ENCODE measurements around the gene BMPR1B.

Gene BMPR1B

GRCh38 chr4:94918543-94918942 is 160.8 kb downstream of the BMPR1B start:
- DNase-seq: no peak

- no peak for DNase-seq
These were observed 162.6 kb downstream of the BMPR1B start for GRCh38 chr4:94920369-94920768.

- DNase-seq: no peak
These were observed 166.8 kb downstream of the BMPR1B start for GRCh38 chr4:94924566-94924965.

GRCh38 chr4:94925764-94926347 is 168.1 kb downstream of the BMPR1B start:
- DNase-seq: no peak

GRCh38 chr4:94926936-94927335 is 169.2 kb downstream of the BMPR1B start:
- DNase-seq: no peak

GRCh38 chr4:94927696-94928095 is 169.9 kb downstream of the BMPR1B start:
- DNase-seq: no peak

GRCh38 chr4:94929696-94930095 is 171.9 kb downstream of the BMPR1B start:
- DNase-seq: no peak

- DNase-seq: no peak
These were observed 173.9 kb downstream of the BMPR1B start for GRCh38 chr4:94931626-94932025.

- DNase-seq: no peak
These were observed 174.6 kb downstream of the BMPR1B start for GRCh38 chr4:94932366-94932765.

- no peak for DNase-seq
These were observed 176.0 kb downstream of the BMPR1B start for GRCh38 chr4:94933799-94934198.

GRCh38 chr4:94934201-94934600 is 176.4 kb downstream of the BMPR1B start:
- DNase-seq: no peak

- DNase-seq: no peak
These were observed 177.1 kb downstream of the BMPR1B start for GRCh38 chr4:94934864-94935263.

- DNase-seq: no peak
These were observed 179.1 kb downstream of the BMPR1B start for GRCh38 chr4:94936854-94937253.

- DNase-seq: no peak
These were observed 182.2 kb downstream of the BMPR1B start for GRCh38 chr4:94939791-94940519.

- DNase-seq: peak in 1 of 2 donors; percentile 23
These were observed 182.8 kb downstream of the BMPR1B start for GRCh38 chr4:94940520-94940908.

GRCh38 chr4:94941706-94942105 is 184.0 kb downstream of the BMPR1B start:
- DNase-seq: no peak

GRCh38 chr4:94944726-94945125 is 187.0 kb downstream of the BMPR1B start:
- DNase-seq: no peak

GRCh38 chr4:94947681-94948108 is 189.9 kb downstream of the BMPR1B start:
- DNase-seq: no peak

- no peak for DNase-seq
These were observed 196.5 kb downstream of the BMPR1B start for GRCh38 chr4:94954251-94954650.

- no peak for DNase-seq
These were observed 199.3 kb downstream of the BMPR1B start for GRCh38 chr4:94957030-94957429.

- DNase-seq: no peak
These were observed 201.6 kb downstream of the BMPR1B start for GRCh38 chr4:94959307-94959706.

GRCh38 chr4:94960708-94961107 is 203.0 kb downstream of the BMPR1B start:
- DNase-seq: no peak

GRCh38 chr4:94961420-94961819 is 203.7 kb downstream of the BMPR1B start:
- no peak for DNase-seq

GRCh38 chr4:94962484-94962883 is 204.7 kb downstream of the BMPR1B start:
- DNase-seq: no peak

GRCh38 chr4:94965852-94966251 is 208.1 kb downstream of the BMPR1B start:
- DNase-seq: no peak
